ENCODE results near the gene B3GNT3.
"Not testable (repeated sequence)": the region's sequence is repeated elsewhere in the genome, so short reads cannot be mapped to it uniquely, and the experiment has no call there.

B3GNT3 gene

DNA sequence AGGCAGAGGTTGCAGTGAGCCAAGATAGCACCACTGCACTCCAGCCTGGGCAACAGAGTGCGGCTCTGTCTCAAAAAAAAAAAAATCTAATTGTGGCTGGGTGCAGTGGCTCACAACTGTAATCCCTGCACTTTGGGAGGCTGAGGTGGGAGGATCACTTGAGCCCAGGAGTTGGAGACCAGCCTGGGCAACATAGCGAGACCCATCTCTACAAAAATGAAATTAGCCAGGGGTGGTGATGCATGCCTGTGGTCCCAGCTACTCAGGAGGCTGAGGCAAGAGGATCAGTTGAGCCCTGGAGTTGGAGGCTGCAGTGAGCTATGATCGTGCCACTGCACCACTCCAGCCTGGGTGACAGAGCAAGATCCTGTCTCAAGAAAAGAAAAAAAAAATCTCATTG lies 3.7 kb downstream of the B3GNT3 start:
- not testable (repeated sequence) for DNase-seq

DNA sequence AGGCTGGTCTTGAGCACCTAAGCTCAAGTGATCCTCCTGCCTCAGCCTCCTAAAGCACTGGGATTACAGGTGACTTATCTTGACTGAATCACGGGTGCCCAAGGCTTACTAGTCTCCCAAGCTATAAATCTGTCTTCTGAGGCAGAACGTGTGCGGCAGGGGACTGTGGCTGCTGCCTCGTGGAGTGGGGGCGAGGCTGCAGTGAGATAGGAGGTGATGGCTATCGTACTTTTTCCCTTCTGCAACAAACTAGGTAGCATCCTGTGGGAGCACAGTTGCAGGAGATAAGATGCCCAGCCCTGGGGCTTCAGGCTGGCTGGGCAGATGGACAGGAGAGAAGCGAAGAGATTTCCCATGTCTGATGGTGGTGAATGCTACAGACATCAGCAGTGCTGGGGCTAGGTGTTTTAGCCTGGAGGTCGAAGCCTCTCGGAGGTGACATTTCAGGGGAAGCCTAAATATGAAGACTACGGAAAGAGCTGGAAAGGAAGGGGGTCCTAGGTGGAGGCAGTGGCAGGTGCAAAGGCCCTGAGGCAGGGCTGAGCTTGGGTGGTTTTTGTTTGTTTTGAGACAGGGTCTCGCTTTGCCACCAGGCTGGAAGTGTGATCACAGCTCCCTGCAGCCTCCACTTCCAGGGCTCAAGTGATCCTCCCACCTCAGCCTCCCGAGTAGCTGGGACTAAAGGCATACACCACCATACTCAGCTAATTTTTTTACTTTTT lies 7.4 kb downstream of the B3GNT3 start:
- no peak for DNase-seq

DNA sequence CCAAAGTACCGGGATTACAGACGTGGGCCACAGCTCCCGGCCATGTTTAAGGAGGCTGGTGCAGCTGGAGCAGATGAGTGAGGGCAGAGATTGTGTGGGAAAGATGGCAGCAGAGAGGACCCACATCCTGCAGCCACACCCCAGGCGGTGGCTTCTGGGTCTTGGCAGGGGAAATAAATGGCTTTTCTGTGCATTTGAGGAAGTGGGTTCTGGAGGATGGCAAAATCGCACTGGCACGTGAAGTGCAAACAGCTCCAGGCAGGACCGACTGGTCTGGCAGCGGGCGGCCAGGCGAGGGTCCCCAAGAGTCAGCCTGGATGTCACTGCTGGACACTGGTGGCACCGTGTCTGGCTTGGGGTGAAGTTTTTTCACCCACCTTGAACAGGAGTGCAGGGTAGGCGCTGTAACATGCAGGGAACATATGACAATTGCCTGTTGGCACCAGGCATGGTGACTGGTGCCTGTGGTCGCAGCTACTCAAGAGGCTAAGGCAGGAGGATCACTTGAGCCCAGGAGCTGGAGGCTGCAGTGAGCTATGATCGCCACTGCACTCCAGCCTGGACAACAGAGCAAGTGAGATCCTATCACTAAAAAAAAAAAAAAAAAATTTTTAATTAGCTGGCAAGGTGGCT lies 8.4 kb downstream of the B3GNT3 start:
- DNase-seq, result no peak

DNA sequence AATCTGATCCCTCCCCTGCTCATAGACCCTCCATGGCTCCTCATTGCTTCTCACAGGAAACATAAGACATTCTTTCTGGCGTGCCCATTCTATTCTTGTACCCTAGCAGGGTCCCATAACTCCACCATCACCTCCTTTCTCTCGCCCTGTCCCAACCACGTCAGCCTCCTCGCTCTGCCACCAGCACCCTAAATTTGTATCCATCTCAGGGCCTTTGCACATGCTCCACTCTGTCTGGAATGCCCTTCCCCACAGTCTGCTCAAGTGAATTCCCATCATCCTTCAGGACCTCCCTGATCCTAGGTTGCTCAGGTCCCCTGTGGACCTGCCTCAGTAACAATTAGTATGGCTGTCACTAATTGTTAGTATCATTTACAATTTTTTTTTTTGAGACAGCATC lies 10.5 kb downstream of the B3GNT3 start:
- DNase-seq, result no peak

DNA sequence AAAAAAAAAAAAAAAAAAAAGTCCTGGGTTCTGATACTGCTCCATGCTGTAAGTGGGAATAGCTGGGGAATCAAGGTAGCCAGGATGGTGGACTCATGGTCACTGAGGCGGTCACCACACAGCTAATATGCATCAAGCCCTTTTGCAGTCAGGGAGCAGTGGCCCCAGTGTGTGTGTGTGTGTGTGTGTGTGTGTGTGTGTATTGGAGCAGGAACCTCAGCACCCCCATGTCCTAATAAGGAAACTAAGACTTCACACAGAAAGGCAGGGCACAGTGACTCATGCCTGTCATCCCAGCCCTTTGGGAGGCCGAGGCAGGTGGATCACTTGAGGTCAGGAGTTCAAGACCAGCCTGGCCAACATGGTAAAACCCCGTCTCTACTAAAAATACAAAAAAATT lies 12.0 kb downstream of the B3GNT3 start:
- no peak for DNase-seq

DNA sequence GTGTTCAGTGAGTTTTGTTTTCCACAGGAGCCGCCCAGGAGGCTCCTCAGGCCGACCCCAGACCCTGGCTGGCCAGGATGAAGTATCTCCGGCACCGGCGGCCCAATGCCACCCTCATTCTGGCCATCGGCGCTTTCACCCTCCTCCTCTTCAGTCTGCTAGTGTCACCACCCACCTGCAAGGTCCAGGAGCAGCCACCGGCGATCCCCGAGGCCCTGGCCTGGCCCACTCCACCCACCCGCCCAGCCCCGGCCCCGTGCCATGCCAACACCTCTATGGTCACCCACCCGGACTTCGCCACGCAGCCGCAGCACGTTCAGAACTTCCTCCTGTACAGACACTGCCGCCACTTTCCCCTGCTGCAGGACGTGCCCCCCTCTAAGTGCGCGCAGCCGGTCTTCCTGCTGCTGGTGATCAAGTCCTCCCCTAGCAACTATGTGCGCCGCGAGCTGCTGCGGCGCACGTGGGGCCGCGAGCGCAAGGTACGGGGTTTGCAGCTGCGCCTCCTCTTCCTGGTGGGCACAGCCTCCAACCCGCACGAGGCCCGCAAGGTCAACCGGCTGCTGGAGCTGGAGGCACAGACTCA lies 12.9 kb downstream of the B3GNT3 start:
- no peak for DNase-seq

DNA sequence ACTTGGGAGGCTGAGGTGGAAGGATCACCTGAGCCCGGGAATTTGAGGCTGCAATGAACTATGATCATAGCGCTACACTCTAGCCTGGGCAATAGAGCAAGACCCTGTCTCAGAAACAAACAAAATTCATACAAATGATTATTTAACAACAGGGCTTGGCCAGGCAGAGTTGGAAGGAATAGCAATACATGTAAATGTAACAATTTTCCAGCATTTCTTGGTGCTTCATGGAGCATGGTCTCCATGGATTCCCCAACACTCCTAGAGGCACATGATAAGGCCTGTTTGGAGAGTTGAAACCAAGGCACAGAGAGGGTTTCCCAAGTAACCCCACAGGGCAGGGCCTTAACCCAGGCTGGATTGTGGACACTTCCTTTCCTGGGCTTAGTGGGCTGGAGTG lies 16.2 kb downstream of the B3GNT3 start:
- DNase-seq, result no peak

DNA sequence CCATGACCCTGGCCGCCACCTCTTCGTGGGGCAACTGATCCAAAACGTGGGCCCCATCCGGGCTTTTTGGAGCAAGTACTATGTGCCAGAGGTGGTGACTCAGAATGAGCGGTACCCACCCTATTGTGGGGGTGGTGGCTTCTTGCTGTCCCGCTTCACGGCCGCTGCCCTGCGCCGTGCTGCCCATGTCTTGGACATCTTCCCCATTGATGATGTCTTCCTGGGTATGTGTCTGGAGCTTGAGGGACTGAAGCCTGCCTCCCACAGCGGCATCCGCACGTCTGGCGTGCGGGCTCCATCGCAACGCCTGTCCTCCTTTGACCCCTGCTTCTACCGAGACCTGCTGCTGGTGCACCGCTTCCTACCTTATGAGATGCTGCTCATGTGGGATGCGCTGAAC lies 16.7 kb downstream of the B3GNT3 start:
- DNase-seq, result no peak

DNA sequence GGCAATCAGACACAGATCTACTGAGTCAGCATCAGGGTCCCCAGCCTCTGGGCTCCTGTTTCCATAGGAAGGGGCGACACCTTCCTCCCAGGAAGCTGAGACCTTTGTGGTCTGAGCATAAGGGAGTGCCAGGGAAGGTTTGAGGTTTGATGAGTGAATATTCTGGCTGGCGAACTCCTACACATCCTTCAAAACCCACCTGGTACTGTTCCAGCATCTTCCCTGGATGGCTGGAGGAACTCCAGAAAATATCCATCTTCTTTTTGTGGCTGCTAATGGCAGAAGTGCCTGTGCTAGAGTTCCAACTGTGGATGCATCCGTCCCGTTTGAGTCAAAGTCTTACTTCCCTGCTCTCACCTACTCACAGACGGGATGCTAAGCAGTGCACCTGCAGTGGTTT lies 17.2 kb downstream of the B3GNT3 start:
- no peak for DNase-seq

DNA sequence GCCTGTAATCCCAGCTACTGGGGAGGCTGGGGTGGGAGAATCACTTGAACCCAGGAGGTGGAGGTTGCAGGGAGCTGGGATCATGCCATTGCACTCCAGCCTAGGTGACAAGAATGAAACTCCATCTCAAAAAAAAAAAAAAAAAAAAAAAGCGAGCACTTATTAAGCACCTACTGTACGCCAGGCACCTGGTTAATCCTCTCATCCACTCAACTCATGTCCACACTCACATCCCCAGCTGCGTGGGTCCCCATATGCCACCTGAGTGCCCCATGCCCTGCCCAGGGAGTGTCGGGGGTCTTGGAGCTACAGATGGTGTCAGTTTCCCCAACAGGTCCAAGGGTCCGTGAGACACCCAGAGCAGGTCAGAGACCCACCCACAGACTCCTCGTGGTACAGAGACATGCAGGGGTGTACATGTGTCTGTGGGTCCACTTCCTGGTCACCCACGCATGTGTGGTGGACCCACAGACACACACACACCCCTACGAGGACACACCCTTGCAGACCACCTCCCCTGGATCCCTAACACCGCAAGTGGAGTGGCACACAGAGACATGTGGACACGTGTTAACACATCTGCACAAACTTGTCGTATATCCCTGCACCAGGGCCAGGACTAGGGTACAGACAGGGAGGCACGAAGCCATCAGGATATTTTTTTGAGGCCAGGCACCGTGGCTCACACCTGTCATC lies 22.9 kb downstream of the B3GNT3 start:
- DNase-seq, result no peak

DNA sequence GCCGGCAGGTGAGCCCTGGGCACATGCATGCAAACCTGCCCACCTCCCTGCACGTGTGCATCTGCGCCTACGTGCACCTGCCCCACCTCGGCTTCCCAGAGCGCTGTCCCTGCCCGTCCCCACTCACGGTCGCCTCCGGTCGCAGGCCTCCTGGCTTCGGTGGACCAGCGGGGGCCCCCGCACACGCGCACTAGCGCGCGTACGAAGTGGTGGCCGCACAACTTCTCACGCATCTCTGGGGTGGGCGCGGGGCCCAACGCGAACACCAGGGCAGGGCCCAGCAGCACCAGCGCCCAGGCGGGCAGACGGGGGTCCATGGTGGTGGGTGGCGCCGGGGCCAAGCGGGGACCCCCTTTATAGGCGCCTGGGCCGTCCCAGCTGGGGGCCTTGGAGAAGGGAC lies 26.3 kb downstream of the B3GNT3 start, which contains the start of gene INSL3:
Gene INSL3 (minus strand): TSS at position 330 of the 400 bp plus-strand sequence. CDS start 13 bp downstream, at position 317.
- no peak for DNase-seq

DNA sequence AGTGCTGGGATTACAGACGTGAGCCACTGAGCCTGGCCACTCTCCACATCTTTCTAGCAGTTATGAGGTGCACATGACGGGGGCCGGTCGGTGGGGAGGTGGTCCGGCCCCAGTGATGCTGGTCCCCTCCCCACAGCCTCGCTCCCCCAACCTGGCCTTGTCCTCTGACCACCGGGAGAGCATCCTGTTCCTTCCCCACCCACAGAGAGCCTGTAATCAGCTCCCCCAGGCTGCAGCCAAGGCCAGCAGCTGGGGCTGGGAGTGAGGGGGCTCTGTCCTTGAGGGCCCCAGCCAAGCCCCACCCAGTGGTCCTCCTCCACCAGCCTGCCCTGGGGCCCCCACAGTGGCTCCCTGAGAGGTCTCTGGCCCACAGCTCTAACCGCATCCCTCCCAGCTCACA lies 29.4 kb downstream of the B3GNT3 start:
- DNase-seq, result no peak

DNA sequence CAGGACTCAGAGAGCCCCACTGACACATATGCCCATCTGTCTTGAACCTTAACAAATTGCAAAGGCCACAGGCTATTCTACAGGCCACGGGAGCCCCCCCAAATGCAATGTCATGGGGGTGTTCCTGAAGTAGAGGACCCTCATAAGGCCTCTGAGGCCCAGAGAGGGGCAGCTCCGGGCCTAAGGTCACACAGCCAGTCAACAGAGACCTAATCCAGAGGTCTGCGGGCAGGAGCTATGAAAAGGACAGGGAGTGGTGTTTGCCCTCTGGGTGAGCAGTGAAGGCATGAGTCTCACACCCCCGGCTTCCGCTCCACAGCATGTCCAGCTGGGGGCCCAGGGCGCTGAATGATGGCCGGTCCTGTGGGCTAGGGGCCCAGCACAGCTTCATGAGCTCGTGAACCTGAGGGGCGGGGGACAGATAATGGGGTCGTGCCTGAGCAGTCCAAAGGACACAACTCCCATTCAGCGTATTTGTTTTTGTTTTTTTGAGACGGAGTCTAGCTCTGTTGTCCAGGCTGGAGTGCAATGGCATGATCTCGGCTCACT lies 31.6 kb downstream of the B3GNT3 start:
- DNase-seq, result no peak

DNA sequence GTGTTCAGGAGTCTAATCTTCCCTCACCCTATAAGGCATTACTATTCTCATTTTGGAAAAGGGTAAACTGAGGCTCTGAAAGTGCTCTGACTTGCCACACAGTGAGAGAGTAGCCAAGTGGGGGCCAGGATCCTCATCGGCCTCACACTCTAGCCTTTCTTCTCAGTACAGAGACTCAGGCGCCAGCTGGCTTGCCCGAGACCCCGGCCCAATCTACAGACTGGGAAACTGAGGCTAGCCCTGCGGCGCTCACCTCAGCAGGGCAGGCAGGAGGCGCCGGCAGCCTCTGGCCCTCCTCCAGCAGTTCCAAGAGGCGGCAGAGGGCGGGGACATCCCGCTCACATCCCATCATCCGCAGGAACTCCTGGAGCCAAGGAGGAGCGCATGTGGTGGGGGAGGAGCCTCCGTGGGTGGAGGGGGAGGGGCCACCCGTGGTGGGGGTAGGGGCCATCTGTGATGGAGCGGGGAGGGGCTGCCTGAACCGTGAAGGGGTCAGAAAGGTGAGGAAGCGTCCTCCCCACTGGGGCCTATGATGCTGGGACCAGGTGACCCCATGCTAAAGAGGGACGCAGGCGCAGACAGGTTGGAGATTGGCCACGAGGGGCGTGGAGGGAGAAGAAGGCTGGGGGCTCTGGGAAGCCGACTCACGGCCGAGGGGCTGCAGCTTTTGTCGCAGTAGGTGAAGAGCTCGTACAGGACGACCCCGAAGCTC lies 35.1 kb downstream of the B3GNT3 start:
- peak; percentile 74 for DNase-seq

DNA sequence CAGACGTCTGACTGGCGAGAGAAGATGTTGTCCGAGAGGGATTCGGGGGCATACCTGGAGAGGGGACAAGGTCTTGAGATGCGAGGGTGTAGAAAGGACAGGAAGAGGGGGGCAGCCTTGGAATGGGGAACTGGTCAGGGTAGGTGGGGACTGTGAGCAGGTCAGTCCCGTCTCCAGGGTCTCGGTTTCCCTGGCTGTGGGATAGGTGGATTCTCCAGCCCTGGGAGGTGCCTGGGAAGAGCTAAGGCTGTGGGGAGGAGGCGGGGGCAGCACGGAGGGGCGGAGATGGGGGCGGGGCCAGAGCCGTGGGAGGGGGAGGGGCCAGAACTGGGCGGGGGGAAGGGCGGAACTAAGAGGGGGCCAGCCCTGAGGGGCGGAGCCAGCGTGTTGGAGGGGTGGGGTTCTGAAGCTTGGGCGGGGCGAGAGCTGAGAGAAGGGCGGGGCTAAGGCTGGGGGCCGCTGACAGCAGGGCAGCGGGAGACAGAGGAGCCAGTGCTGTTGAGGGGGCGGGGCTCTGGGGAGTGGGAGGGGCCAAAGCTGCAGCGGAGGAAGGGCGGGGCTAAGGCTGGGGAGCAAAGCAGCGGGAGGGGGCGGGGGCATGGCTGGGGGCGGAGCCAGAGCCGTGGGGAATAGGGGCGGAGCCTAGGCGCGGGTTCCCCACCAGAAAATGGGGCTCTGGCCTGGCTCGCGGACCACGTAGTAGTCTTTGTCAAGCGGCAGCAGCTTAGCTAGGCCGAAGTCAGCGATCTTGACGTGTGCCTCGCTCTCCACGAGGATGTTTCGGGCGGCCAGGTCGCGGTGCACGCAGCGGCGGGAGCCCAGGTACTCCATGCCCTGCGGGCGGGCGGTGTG lies 35.9 kb downstream of the B3GNT3 start:
- DNase-seq, result peak; percentile 89

DNA sequence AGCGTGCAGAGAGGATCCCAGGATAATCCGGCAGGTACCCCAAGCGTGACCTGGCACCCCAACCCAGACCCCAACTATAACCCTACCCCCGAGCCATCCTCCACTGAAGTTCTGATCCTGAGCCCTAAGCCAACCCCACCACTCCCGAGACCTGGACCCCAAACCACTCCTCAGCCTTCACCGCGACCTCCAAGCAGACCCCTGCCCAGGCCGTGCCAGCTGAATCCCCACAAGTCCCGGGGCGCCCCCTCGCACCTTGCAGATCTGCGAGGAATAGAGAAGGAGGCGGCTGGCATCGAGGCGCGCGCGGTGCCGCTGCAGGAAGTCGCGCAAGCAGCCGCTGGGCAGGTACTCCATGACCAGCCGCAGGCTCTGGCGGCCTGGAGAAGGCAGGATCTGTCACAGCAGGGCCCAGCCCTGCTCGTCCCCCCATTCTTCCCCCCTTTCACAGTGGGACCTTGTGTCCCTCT lies 36.5 kb downstream of the B3GNT3 start:
- no peak for DNase-seq

DNA sequence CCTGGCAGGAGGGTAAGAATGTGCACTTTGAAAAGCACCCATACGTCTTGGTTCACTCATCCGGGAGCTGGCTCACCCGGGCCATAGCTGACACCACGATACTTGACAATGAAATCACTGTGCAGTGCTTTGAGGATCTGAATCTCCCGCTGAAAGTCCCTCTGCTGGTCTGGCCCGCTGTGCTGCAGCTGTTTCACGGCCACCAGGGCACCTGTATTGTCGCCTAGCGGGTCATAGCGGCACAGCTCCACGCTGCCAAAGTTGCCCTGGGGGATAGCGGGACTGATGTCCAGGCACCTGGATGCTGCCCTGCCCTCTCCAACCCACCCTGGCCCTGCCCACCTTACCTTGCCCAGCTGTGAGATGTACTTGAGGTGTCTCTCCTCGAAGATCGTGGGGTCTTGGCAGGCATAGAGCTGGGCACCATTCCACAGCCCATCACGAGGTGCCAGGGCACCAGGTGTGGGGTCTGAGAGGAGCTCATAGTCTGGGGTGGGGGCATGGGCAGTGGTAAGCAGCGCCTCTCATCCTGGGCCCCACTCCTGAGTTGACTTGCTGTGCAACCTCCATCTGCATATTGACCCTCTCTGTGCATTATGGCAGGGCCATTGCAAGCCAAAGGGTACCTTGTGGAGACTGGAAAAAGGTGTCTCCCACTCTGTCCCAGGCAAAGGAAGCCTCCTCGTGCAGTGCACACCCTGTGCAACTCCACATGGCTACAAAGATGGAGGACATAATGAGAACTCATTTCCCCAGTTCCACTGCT lies 37.7 kb downstream of the B3GNT3 start:
- DNase-seq, result no peak

DNA sequence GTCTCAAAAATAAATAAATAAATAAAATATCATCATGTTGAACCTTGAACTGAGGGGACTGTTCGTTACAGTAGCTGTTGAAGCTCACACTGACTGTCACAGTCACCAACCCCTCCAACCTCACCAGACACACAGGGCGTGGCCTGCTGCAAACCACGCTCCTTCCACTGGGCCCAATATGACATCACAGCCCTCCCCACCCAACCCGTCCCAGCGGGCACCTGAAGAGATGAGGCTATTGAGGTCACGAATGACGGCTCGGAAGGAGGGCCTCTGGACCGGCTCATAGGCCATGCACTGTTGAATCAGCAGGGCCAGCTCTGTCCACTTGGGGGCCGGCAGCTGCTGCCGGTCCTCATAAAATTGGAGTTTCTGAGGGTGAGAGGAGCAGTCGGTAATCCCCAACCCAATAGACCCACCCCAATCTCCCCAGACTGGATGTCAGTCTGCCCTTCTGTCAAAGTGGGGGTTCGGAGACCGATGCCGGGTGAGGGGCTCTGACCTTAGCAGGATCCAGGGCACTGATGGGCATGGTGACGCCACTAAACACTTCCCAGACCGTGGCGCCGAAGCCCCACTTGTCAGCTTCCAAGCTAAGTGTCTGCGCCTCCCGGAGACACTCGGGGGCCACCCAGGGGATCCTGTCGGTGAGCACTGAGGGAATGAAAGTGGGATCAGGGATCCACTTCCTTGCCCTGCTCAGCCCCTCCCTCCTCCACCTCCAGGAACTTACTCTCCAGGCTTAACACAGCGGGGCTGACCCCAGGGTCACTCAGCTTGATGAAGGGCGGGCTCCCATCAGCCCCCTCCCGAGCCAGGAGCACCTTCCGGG lies 39.6 kb downstream of the B3GNT3 start:
- no peak for DNase-seq

DNA sequence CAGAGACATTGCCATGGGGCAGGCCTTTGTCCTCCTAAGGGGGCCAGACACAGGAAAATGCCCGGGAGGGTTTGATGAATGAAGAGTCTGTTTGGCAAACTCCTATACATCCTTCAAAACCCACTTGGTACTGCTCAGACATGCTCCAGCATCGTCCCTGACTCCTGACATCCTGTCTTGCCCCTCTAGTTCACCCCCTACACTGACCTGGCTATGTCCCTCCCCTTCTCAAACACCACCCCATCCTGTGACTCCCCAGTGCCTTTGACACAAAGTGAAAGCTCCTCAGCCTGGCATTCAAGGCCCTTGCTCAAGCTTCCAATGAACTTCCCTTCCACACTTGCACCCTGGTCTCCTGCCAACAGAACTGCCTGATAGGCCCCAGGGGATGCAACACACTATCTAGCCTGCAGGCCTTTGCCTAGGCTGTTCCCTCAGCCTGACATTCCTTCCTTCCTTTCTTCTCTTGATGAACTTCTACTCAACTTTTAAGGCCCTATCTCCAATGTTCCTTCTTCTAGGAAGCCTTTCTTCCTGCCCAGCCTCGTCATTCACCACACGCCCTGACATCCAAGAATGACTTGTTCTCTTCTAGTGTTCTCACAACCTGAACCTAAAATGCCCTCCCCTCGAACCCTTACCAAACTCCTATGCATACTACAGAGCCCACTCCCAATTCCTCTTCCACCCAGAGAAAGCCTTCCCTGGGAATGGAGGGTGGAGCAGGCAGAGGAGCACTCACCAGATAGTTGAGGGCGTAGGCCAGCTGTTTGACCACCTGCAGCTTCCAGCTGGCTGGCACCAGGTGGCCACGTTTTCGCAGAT lies 40.5 kb downstream of the B3GNT3 start:
- DNase-seq, result no peak
